Gastroesophageal sphincter (tissue), 3 donors: ENCODE measurements around the gene FLNA.

Source experiments
- CTCF ChIP-seq, 4 experiments: fragments of 200-600 bp in 2 of 4; fragments of 450-650 bp in 2 of 4; sonication (generic) in 1 of 4; IDR thresholded peaks; one replicate each; pipeline ENCODE4 v1.5.1; 2017 to 2019; ENCODE audit warnings: antibody characterized with exemption in 4 of 4, mild to moderate bottlenecking in 2 of 4, moderate library complexity in 2 of 4
- EP300 ChIP-seq: sonication (generic); formaldehyde crosslinking; IDR thresholded peaks from one replicate; pipeline ENCODE4 v1.6.1; 2017; ENCODE audit warnings: antibody characterized with exemption, mild to moderate bottlenecking

DNA sequence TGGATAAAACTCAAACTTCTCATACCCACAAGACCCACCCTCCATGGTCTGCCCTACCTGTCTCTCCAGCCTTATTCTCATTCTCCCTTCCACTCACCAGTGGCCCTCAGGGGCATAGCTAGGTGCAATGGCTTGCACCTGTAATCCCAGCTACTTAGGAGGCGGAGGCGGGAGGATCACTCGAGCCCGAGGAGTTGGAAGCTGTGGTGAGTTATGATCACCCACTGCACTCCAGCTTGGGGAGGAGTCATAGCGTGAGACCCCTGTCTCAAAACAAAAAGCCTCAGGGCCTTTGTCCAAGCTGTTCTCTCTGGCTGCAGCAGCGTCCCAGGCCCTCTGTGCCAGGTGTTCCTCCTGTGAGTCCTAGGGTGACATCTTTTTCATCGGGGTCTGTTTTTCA lies 62.3 kb downstream of the FLNA start:
- TF ChIP-seq EP300, result no peak
- no peak for TF ChIP-seq CTCF (IDR thresholded peaks at IDR 0.05)
